ENCODE results near the gene SSNA1. TPM values are rescaled to one million over a fixed set of nuclear protein-coding genes. Genes with fewer than 3 reads are reported as not detected.

The SSNA1 gene
- total RNA-seq, 2 donors from 2014 or later = 40.6 to 67.1 TPM

GRCh38 chr9:137146527-137146918 lies 42.0 kb upstream of the SSNA1 start:
- H3K4me3 ChIP-seq = no peak overlapping the region
- no peaks in the 10 kb centered on the region for H3K27me3 ChIP-seq (replicated peaks; ENCODE audit: insufficient read depth)
- H3K9me3 ChIP-seq = no peaks in the 10 kb centered on the region
- H3K36me3 ChIP-seq = no peaks in the 10 kb centered on the region
- ATAC-seq (ENCODE audit: insufficient number of reproducible peaks, low FRiP score, low read depth) (no peak), DNase-seq (ENCODE audit: low spot score) (no peak)
- TF ChIP-seq CTCF (IDR thresholded peaks at IDR 0.05) = no peak
- H3K27ac ChIP-seq = no peak overlapping the region
- H3K4me1 ChIP-seq (ENCODE audit: control insufficient read depth in 1 of 2, low read depth in 2 of 2) = no peaks in the 10 kb centered on the region

GRCh38 chr9:137147091-137147792 lies 41.2 kb upstream of the SSNA1 start:
- DNase-seq (ENCODE audit: low spot score) (no peak), ATAC-seq (ENCODE audit: insufficient number of reproducible peaks, low FRiP score, low read depth) (no peak)
- Histone ChIP-seq H3K27ac (no peak overlapping the region), H3K27me3 (replicated peaks; ENCODE audit: insufficient read depth) (no peaks in the 10 kb centered on the region), H3K9me3 (no peaks in the 10 kb centered on the region), H3K4me1 (ENCODE audit: control insufficient read depth in 1 of 2, low read depth in 2 of 2) (no peaks in the 10 kb centered on the region), H3K36me3 (no peaks in the 10 kb centered on the region), H3K4me3 (no peak overlapping the region)
- no peak for TF ChIP-seq CTCF (IDR thresholded peaks at IDR 0.05)

- no peak overlapping the region for H3K4me3 ChIP-seq
- H3K4me1 ChIP-seq (ENCODE audit: control insufficient read depth in 1 of 2, low read depth in 2 of 2) = no peaks in the 10 kb centered on the region
- H3K9me3 ChIP-seq = no peaks in the 10 kb centered on the region
- no peaks in the 10 kb centered on the region for H3K27me3 ChIP-seq (replicated peaks; ENCODE audit: insufficient read depth)
- DNase-seq (ENCODE audit: low spot score) (no peak), ATAC-seq (ENCODE audit: insufficient number of reproducible peaks, low FRiP score, low read depth) (no peak)
- TF ChIP-seq CTCF (IDR thresholded peaks at IDR 0.05) = no peak
- no peak overlapping the region for H3K27ac ChIP-seq
- H3K36me3 ChIP-seq = no peaks in the 10 kb centered on the region
Measured at GRCh38 chr9:137147793-137148160, 40.7 kb upstream of the SSNA1 start.

- Histone ChIP-seq H3K4me3 (no peak overlapping the region), H3K9me3 (no peaks in the 10 kb centered on the region), H3K27ac (no peak overlapping the region), H3K27me3 (replicated peaks; ENCODE audit: insufficient read depth) (no peaks in the 10 kb centered on the region), H3K36me3 (no peaks in the 10 kb centered on the region), H3K4me1 (ENCODE audit: control insufficient read depth in 1 of 2, low read depth in 2 of 2) (no peaks in the 10 kb centered on the region)
- ATAC-seq (ENCODE audit: insufficient number of reproducible peaks, low FRiP score, low read depth) (no peak), DNase-seq (ENCODE audit: low spot score) (no peak)
- no peak for TF ChIP-seq CTCF (IDR thresholded peaks at IDR 0.05)
Measured at GRCh38 chr9:137148242-137148641, 40.2 kb upstream of the SSNA1 start.

GRCh38 chr9:137148661-137149060 lies 39.8 kb upstream of the SSNA1 start:
- no peaks in the 10 kb centered on the region for H3K27me3 ChIP-seq (replicated peaks; ENCODE audit: insufficient read depth)
- no peaks in the 10 kb centered on the region for H3K36me3 ChIP-seq
- TF ChIP-seq CTCF (IDR thresholded peaks at IDR 0.05) = no peak
- no peak overlapping the region for H3K27ac ChIP-seq
- no peaks in the 10 kb centered on the region for H3K9me3 ChIP-seq
- ATAC-seq (ENCODE audit: insufficient number of reproducible peaks, low FRiP score, low read depth) (no peak), DNase-seq (ENCODE audit: low spot score) (no peak)
- no peak overlapping the region for H3K4me3 ChIP-seq
- no peaks in the 10 kb centered on the region for H3K4me1 ChIP-seq (ENCODE audit: control insufficient read depth in 1 of 2, low read depth in 2 of 2)

All from thoracic aorta (tissue), 2 donors.